C1 segment of cervical spinal cord (tissue), 14 donors: ENCODE results near the gene COL11A1.
"Not testable (repeated sequence)": the region's sequence is repeated elsewhere in the genome, so short reads cannot be mapped to it uniquely, and the experiment has no call there.

Experiments used
- DNase-seq, 14 donors: peaks; one replicate each; lab custom pipeline; 2025; lab: John Stamatoyannopoulos, UW

COL11A1 gene

DNA sequence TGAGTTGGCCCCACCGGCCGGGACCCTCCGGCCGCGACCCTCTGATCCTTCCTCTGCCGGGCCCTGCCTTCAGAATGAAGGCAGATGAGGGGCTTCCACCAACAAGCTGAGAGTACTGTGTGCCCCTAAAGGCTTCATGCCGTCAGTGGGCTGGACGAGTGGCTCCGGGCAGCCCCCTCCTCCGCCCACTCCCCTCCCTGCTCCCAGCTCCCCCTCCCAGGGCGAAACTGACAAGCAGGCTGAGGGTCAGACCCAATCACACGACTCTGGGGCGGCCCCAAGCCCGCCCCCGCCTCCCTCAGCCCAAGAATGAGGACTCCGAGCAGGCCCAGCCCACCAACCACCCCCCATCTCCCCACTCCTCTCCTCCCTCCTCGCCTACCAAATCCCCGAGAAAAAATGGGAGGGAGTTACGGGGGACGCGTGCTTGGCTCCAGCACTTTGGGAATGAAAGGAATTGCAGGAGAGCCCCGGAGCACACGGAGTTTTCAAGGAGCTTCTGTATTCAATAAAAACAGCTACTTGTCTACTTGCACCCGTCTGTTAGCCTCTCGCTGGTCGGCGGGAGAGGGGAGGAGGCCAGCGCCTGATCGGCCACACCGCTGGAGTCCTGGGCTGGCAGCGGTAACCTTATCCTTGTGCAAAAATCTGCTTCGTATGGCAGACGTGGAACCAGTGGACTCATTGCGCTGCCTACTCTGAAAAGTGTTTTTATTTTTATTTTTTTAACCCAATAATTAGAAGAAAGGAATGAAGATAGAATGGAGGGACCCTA is at the start of gene COL11A1:
TSS of gene COL11A1 (minus strand) at position 147 of the 775 bp plus-strand sequence. CDS start 344 bp downstream, outside the sequence.
- DNase-seq = peak in 8 of 14 donors; percentile 2 to 62 (median 30)

GRCh38 chr1:103156966-103157365 is 48.6 kb upstream of the COL11A1 start:
- no peak for DNase-seq

DNA sequence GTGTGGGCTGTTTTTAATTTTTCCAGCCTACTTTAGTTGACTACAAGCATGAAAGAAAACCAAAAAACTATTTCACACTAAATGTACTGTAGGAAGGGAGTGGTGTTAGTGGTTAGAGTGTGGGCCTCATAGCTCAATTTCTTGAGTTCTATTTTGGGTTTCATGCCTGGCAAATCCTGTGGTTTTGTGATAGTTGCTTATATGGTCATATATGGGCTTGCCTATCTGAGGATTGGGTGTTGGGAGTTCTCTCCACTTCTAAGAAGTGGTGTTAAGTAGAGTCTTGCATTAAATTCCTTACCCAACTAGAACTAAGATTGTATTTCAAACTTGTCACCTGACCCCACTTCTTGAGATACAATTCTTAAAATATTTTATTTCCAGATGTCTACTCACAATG is 37.8 kb upstream of the COL11A1 start:
- no peak for DNase-seq

- no peak for DNase-seq
Observed at GRCh38 chr1:103145449-103145848, 37.1 kb upstream of the COL11A1 start.

DNA sequence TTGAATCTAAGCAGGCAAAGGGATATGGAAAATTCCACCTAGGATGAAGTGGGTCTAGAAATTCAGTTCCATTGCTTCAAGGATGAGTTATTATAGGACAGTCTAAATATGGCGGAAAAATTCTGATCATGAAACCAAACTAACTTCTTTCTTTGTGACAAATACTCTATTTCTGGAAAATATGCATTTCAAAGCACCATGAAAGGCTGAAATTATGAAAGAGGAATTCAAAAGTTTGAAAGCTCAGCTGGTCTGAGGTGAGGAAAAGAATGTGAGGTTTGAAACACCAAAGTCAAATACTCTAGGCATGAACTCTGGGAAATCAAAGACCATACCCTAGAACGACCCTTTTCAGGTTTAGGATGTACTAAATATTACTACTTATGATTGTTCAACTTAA is 36.4 kb upstream of the COL11A1 start:
- DNase-seq = no peak

DNA sequence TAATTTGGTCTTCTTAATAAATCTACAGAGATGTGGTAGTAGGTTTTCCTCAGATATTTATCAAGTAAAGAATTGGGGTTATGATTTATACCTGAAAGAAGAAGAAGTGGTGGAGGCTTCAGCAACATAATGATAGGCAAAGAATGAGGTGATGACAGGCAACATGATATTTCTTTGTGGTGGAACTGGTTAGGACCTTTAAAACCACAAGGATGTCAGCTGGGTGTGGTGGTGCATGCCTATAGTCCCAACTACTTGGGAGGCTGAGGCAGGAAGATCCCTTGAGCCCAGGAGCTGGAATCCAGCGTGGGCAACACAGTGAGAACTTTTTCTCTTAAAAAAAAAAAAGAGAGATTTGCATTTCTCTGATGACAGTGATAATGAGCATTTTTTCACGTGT is 34.1 kb upstream of the COL11A1 start:
- DNase-seq = no peak

GRCh38 chr1:103129796-103130195 is 21.5 kb upstream of the COL11A1 start:
- DNase-seq = no peak

DNA sequence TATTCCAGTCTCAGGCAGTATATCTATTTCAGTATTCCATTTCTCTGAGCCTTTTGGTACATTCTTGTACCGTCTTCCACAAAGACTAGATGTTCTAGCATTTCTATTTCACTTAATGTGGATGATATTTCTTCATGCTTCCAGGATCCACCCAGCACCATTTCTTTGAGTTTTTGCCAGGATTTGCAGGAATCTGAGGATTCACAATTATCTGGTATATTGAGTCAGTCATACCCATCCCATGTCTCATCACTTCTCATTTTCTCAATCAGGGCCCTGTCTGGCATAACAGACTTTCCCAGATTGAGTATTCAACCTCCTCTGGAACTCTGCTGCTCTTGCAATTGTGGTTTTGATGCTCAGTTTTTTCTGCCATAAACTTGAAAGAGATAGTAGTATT is 20.9 kb upstream of the COL11A1 start:
- no peak for DNase-seq

GRCh38 chr1:103128256-103128655 is 19.9 kb upstream of the COL11A1 start:
- DNase-seq = not testable (repeated sequence)

DNA sequence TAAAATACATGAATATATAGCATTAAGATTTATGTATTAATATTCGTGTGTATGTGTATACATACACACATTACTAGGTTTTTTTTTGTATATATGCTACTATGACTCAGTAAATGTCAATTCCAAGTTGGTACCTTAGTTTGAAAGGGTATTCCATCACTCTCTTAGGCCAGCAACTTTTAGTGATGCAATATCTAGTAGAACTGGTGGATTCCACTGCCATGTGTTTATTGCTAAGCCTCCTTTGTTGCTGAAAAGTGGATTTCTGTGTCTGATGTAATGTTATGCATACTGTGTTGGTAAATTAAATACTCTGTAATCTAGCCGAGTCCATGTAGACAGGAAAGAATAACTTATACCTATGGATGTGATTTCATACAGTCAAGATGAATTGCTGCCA is 16.9 kb upstream of the COL11A1 start:
- DNase-seq = no peak

DNA sequence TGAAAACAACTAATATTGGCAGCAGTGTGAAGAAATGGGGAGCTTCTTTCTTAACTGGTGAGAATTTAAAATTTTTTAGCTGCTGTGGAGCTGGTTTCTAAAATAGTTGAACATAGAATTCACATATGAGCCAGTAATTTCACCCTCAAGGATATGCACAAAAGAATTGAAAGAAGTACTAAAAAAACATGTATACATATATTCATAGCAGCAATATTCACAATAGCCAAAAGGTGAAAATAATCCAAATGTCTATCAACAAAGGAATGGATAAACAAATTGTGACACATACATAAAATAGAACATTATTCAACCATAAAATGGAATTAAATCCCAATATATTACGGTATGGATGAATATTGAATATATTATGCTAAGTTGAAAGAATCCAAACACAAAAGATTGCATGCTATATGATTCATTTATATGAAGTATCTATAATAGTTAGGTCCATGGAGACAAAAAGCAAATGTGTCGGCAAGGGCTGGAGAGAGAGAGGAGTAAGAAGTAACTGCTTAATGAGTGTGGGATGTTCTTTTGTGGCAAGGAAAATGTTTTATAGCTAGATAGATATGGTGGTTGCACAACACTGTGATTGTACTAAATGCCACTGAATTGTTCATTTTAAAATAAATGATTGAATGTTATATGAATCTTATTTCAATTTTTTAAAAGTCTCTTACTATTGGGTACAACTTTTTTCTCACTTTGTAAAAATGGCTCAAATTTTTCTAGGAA is 14.8 kb upstream of the COL11A1 start:
- no peak for DNase-seq

DNA sequence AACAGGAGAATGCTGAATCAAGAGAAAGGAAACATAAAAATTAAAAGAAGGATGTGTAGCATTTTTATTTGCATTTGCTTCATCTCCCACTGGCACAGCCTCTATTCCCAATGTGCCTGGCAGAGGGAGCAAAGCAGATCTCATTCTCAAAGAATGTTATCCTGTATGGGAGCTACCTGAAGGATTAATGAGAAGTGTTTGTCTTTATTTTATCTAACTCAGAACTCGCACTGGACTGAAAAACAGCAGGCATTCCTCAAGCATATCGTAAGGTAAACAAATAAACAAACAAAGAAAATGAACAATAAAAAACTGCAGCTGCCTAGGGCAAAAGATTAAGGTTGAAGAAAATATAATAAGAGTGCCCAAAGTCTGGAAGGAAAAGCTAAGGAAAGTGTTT is 12.7 kb upstream of the COL11A1 start:
- no peak for DNase-seq

DNA sequence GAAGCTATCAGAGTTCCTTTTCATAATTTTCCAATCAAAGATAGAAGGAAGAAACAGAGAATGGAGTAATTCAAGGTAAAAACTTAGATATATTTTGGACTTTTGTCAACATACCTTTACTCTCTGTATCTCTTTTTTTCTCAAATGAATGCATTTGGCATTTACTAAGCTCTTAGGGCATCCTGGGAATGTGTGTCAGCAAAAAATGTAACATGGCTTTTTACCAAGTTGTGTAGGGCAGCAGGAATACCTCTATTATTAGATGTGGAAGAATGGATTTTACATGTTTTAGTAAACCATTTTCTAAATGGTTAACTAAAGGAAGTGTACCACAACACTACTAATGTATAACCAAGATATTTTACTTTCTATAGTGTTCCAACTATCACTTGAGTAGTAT is 4.2 kb upstream of the COL11A1 start:
- no peak for DNase-seq

GRCh38 chr1:103111926-103112325 is 3.6 kb upstream of the COL11A1 start:
- DNase-seq = no peak

DNA sequence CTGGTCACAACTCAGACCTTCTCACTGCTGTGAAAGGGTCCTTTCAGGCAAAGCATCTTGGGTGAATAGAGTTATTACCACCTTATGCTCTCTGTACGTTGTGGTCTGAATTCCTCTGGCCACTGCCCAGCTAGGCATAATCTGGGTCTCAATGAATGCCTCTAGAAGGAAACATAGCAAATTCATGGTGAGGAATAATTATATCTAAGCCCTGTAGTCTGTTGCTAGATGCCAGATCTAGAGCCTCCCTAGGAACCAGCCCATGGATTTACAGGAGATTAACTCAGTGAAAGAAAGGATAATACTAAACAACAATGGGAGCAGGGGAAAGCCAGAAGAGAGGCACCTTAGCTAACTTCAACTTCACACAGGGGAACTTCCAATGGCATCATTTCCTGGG is 2.4 kb upstream of the COL11A1 start:
- no peak for DNase-seq

GRCh38 chr1:103109311-103109920 is 1.1 kb upstream of the COL11A1 start:
- peak in 1 of 14 donors; percentile 7 for DNase-seq

GRCh38 chr1:103107741-103108375 is 464 bp downstream of the COL11A1 start:
- DNase-seq = no peak

GRCh38 chr1:103106426-103107341 is 1.6 kb downstream of the COL11A1 start:
- peak in 5 of 14 donors; percentile 24 to 51 (median 25) for DNase-seq

- DNase-seq = no peak
Observed at GRCh38 chr1:103101399-103101798, 6.9 kb downstream of the COL11A1 start.

- DNase-seq = no peak
Observed at GRCh38 chr1:103089221-103089620, 19.1 kb downstream of the COL11A1 start.

- no peak for DNase-seq
Observed at GRCh38 chr1:103087256-103087655, 21.1 kb downstream of the COL11A1 start.
